ENCODE data around the gene ATP11A.

DNA sequence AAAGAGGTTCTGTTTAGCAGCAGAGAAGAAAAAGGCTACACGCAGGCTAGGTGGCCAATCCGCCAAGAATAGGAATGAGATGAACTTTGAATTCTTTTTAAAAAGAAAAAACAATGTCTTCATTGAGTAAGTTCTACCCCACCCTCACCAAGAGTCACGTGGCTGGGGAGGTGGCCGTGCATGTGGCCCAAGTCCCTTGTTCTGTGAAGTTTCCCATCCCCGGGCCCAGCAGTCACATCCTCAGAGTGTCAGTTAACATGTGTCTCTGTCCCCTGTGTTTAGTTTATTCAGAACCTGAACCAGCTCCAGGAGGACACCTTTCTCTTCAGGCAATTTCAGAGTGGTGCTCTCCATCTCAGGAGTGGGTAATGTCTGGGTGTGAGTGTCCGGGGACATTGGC is 222.0 kb downstream of the ATP11A start:
- no peak for TF ChIP-seq EZH2 (optimal IDR thresholded peaks at IDR 0.05; ENCODE audit: low read depth, low read length)
- TF ChIP-seq, protein P1, sequence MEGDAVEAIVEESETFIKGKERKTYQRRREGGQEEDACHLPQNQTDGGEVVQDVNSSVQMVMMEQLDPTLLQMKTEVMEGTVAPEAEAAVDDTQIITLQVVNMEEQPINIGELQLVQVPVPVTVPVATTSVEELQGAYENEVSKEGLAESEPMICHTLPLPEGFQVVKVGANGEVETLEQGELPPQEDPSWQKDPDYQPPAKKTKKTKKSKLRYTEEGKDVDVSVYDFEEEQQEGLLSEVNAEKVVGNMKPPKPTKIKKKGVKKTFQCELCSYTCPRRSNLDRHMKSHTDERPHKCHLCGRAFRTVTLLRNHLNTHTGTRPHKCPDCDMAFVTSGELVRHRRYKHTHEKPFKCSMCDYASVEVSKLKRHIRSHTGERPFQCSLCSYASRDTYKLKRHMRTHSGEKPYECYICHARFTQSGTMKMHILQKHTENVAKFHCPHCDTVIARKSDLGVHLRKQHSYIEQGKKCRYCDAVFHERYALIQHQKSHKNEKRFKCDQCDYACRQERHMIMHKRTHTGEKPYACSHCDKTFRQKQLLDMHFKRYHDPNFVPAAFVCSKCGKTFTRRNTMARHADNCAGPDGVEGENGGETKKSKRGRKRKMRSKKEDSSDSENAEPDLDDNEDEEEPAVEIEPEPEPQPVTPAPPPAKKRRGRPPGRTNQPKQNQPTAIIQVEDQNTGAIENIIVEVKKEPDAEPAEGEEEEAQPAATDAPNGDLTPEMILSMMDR (IDR thresholded peaks at IDR 0.05; ENCODE audit: low read length), result no peak
